GM23338 (cell line): Measurements from ENCODE around the gene TMEM154. TPM values are rescaled to one million over a fixed set of nuclear protein-coding genes. Genes with fewer than 3 reads are reported as not detected.

ENCODE experiments used
- ATAC-seq: fragments of 200-7000 bp; cut with Tn5 transposase; 3 replicates; pipeline ENCODE4 v1.9.1; 2020
- DNase-seq: peaks from one replicate; pipeline ENCODE4 v3.0.0-alpha.2; 2015; ENCODE audit warnings: low spot score
- H2AFZ ChIP-seq: fragments of 200-600 bp; sonication (generic); 2 replicates; pipeline ENCODE4 v1.8.0; 2016; ENCODE audit warnings: antibody characterized with exemption, mild to moderate bottlenecking, moderate library complexity
- H3F3A ChIP-seq: fragments of 200-600 bp; sonication (generic); replicated peaks from 2 replicates; pipeline ENCODE4 v1.8.0; 2017; ENCODE audit warnings: antibody characterized with exemption, mixed run types, low read depth
- H3K27ac ChIP-seq: fragments of 200-600 bp; sonication (generic); 2 replicates; pipeline ENCODE4 v1.6.1; 2016; ENCODE audit warnings: low read depth
- H3K27me3 ChIP-seq: fragments of 200-600 bp; sonication (generic); 2 replicates; pipeline ENCODE4 v1.8.0; 2016; ENCODE audit warnings: mild to moderate bottlenecking, mixed run types, moderate library complexity; ENCODE audit not compliant: insufficient read depth
- H3K36me3 ChIP-seq: fragments of 200-600 bp; sonication (generic); 2 replicates; pipeline ENCODE4 v1.8.0; 2016; ENCODE audit warnings: mild to moderate bottlenecking; ENCODE audit not compliant: insufficient read depth
- H3K4me1 ChIP-seq: fragments of 200-600 bp; sonication (generic); 2 replicates; pipeline ENCODE4 v1.8.0; 2016; ENCODE audit warnings: mild to moderate bottlenecking, moderate library complexity; ENCODE audit not compliant: insufficient read depth
- H3K4me2 ChIP-seq: fragments of 200-600 bp; sonication (generic); 2 replicates; pipeline ENCODE4 v1.7.1; 2017; ENCODE audit warnings: mixed run types
- H3K4me3 ChIP-seq: fragments of 200-600 bp; sonication (generic); 2 replicates; pipeline ENCODE4 v1.6.1; 2016; ENCODE audit warnings: mixed run types
- H3K79me2 ChIP-seq: fragments of 200-600 bp; sonication (generic); replicated peaks from 2 replicates; pipeline ENCODE4 v1.8.0; 2017; ENCODE audit warnings: mild to moderate bottlenecking; ENCODE audit not compliant: insufficient read depth
- H3K9me2 ChIP-seq: fragments of 200-600 bp; sonication (generic); 2 replicates; pipeline ENCODE4 v1.8.0; 2017; ENCODE audit not compliant: insufficient read depth
- H4K20me1 ChIP-seq: fragments of 200-600 bp; sonication (generic); replicated peaks from 2 replicates; pipeline ENCODE4 v1.8.0; 2017; ENCODE audit warnings: mild to moderate bottlenecking; ENCODE audit not compliant: insufficient read depth
- H3K27ac Mint-ChIP-seq: 2 replicates; pipeline ENCODE4 v1.8.0; 2020; ENCODE audit warnings: inconsistent platforms, mild to moderate bottlenecking, moderate library complexity, mixed read lengths
- H3K27me3 Mint-ChIP-seq: 3 replicates; pipeline ENCODE4 v1.8.0; 2022; ENCODE audit warnings: low read depth, mild to moderate bottlenecking, moderate library complexity, mixed read lengths, inconsistent platforms; ENCODE audit not compliant: insufficient read depth, poor library complexity
- H3K36me3 Mint-ChIP-seq: 3 replicates; pipeline ENCODE4 v1.8.0; 2021; ENCODE audit warnings: low read depth, mild to moderate bottlenecking, inconsistent platforms, moderate library complexity, mixed read lengths
- H3K4me1 Mint-ChIP-seq: 3 replicates; pipeline ENCODE4 v1.8.0; 2020; ENCODE audit warnings: mild to moderate bottlenecking, inconsistent platforms, mixed read lengths
- H3K4me3 Mint-ChIP-seq: 3 replicates; pipeline ENCODE4 v1.8.0; 2021; ENCODE audit warnings: moderate library complexity, mild to moderate bottlenecking, inconsistent platforms, mixed read lengths
- H3K9me3 Mint-ChIP-seq: 3 replicates; pipeline ENCODE4 v1.8.0; 2020; ENCODE audit warnings: moderate library complexity, mild to moderate bottlenecking, inconsistent platforms, mixed read lengths
- CREB1 ChIP-seq: fragments of 250-450 bp; sonication (Bioruptor Pico); IDR thresholded peaks from 2 replicates; pipeline ENCODE4 v1.5.0; 2020; ENCODE audit warnings: low read depth, mild to moderate bottlenecking, moderate library complexity
- CTCF ChIP-seq, 2 experiments: fragments of 200-600 bp in 1 of 2; sonication (generic) in 1 of 2; conservative IDR thresholded peaks; 2 replicates each; pipeline versions ENCODE4 v1.5.1 to v1.6.1; 2016 to 2017; ENCODE audit warnings: antibody characterized with exemption in 2 of 2, low read depth in 2 of 2, mild to moderate bottlenecking in 2 of 2, moderate library complexity in 1 of 2
- ETS1 ChIP-seq: IDR thresholded peaks from 2 replicates; pipeline ENCODE4 v1.6.1; 2016; ENCODE audit warnings: antibody characterized with exemption
- EZH2 ChIP-seq: fragments of 200-600 bp; sonication (generic); IDR thresholded peaks from one replicate; pipeline ENCODE4 v1.8.0; 2017; ENCODE audit warnings: antibody characterized with exemption, mild to moderate bottlenecking, low read depth; ENCODE audit not compliant: unreplicated experiment
- EZH2phosphoT487 ChIP-seq: fragments of 200-600 bp; sonication (generic); IDR thresholded peaks from one replicate; pipeline ENCODE4 v1.8.1; 2018; ENCODE audit warnings: antibody characterized with exemption; ENCODE audit not compliant: unreplicated experiment
- JUNB ChIP-seq: IDR thresholded peaks from one replicate; pipeline ENCODE4 v1.6.1; 2016; ENCODE audit warnings: antibody characterized with exemption; ENCODE audit not compliant: unreplicated experiment
- NANOG ChIP-seq: IDR thresholded peaks from 2 replicates; pipeline ENCODE4 v1.6.1; 2016; ENCODE audit warnings: antibody characterized with exemption, borderline replicate concordance
- POLR2AphosphoS5 ChIP-seq: IDR thresholded peaks from 2 replicates; pipeline ENCODE4 v1.6.1; 2016; ENCODE audit warnings: antibody characterized with exemption, low read depth
- STAT1 ChIP-seq: IDR thresholded peaks from one replicate; pipeline ENCODE4 v1.6.1; 2016; ENCODE audit warnings: antibody characterized with exemption; ENCODE audit not compliant: unreplicated experiment
- ZNF114 ChIP-seq: fragments of 250-450 bp; sonication (Bioruptor Pico); IDR thresholded peaks from 2 replicates; pipeline ENCODE4 v1.5.0; 2020; ENCODE audit warnings: mild to moderate bottlenecking, moderate library complexity
- ZNF331 ChIP-seq: fragments of 250-450 bp; sonication (Bioruptor Pico); IDR thresholded peaks from 2 replicates; pipeline ENCODE4 v1.5.0; 2020; ENCODE audit warnings: low read depth, mild to moderate bottlenecking, moderate library complexity
- ZNF462 ChIP-seq: fragments of 250-450 bp; sonication (Bioruptor Pico); IDR thresholded peaks from 2 replicates; pipeline ENCODE4 v1.5.0; 2020; ENCODE audit warnings: mild to moderate bottlenecking, moderate library complexity
- polyA plus RNA-seq: library from polyadenylated mRNA; unstranded; fragments of >200 nt; fragmentation: Nextera tagmentation; extraction: Ambion mirVana; gene quantifications from 2 replicates; pipeline ENCODE4 v1.2.1, GENCODE V29; 2016
- total RNA-seq: library from RNA; depleted of rRNA; stranded (reverse); fragments of >200 nt; shearing (Covaris generic); gene quantifications from 2 replicates; pipeline ENCODE4 v1.2.3, GENCODE V29; 2014
- TF ChIP-seq, protein P1 (sequence below): IDR thresholded peaks from one replicate; pipeline ENCODE4 v1.6.1; 2018; ENCODE audit warnings: antibody characterized with exemption; ENCODE audit not compliant: unreplicated experiment

The TMEM154 gene
- total and polyA plus RNA-seq, 2 experiments from 2014 or later, result 1.0 to 1.7 TPM

- ATAC-seq, result peak; percentile 31
These were observed 5.4 kb downstream of the TMEM154 start for GRCh38 chr4:152674359-152674758.

More at GRCh38 chr4:152674359-152674758, 5.4 kb downstream of the TMEM154 start:
- Histone ChIP-seq H3K27me3 (peaks cover 9% of the 10 kb centered on the region), H2AFZ (no peak overlapping the region), H3K4me1 (peaks cover 21% of the 10 kb centered on the region), H4K20me1 (no peaks in the 10 kb centered on the region), H3K79me2 (no peaks in the 10 kb centered on the region), H3K36me3 (no peaks in the 10 kb centered on the region), H3K27ac (no peak overlapping the region), H3K4me2 (no peak overlapping the region), H3K4me3 (no peak overlapping the region), H3F3A (no peaks in the 10 kb centered on the region), H3K9me2 (no peaks in the 10 kb centered on the region)
- no peak overlapping the region for H3K4me3 Mint-ChIP-seq
- H3K4me1 Mint-ChIP-seq, result peaks cover 29% of the 10 kb centered on the region
- H3K27me3 Mint-ChIP-seq, result peaks cover 6% of the 10 kb centered on the region
- H3K27ac Mint-ChIP-seq, result no peak overlapping the region
- TF ChIP-seq ETS1 (no peak), NANOG (no peak), EZH2phosphoT487 (no peak), EZH2 (no peak), ZNF114 (CRISPR knock-in tag) (no peak), ZNF462 (CRISPR knock-in tag) (no peak), POLR2AphosphoS5 (no peak), JUNB (no peak), CREB1 (CRISPR knock-in tag) (no peak), ZNF331 (no peak), CTCF (conservative IDR thresholded peaks at IDR 0.05; ENCODE audit: low read depth in 2 of 2) (no peak), STAT1 (no peak)
- TF ChIP-seq, protein P1, sequence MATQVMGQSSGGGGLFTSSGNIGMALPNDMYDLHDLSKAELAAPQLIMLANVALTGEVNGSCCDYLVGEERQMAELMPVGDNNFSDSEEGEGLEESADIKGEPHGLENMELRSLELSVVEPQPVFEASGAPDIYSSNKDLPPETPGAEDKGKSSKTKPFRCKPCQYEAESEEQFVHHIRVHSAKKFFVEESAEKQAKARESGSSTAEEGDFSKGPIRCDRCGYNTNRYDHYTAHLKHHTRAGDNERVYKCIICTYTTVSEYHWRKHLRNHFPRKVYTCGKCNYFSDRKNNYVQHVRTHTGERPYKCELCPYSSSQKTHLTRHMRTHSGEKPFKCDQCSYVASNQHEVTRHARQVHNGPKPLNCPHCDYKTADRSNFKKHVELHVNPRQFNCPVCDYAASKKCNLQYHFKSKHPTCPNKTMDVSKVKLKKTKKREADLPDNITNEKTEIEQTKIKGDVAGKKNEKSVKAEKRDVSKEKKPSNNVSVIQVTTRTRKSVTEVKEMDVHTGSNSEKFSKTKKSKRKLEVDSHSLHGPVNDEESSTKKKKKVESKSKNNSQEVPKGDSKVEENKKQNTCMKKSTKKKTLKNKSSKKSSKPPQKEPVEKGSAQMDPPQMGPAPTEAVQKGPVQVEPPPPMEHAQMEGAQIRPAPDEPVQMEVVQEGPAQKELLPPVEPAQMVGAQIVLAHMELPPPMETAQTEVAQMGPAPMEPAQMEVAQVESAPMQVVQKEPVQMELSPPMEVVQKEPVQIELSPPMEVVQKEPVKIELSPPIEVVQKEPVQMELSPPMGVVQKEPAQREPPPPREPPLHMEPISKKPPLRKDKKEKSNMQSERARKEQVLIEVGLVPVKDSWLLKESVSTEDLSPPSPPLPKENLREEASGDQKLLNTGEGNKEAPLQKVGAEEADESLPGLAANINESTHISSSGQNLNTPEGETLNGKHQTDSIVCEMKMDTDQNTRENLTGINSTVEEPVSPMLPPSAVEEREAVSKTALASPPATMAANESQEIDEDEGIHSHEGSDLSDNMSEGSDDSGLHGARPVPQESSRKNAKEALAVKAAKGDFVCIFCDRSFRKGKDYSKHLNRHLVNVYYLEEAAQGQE, result no peak
- DNase-seq, result no peak
- no peaks in the 10 kb centered on the region for H3K9me3 Mint-ChIP-seq
- H3K36me3 Mint-ChIP-seq, result no peaks in the 10 kb centered on the region; the same call in 2 of the 3 replicates
